GM18520 (cell line): Measurements from ENCODE around the gene MINDY4.

Experiments used
- ATAC-seq: cut with Tn5 transposase; IDR thresholded peaks from one replicate; pipeline ENCODE4 v1.9.1; 2021; ENCODE audit not compliant: unreplicated experiment

The MINDY4 gene

DNA sequence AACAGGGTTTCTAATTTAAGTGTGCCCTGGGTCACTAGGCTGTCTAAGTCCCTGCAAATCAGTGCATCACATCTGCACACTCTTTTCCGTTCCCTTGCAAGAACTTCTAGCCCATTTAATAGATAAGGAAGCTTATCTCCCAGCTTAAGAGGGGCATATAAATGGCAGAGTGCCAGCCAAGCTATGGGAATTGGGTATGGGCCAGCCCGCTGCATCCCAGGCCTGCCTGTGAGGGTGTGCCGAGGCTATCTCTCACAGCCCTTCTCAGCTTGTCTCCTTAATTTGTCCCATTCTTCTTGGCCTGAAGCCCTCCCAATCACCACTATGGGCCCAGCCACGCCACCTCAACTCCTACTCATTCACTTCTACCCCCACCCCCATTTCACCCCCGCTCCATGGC lies 155.1 kb downstream of the MINDY4 start:
- no peak for ATAC-seq

DNA sequence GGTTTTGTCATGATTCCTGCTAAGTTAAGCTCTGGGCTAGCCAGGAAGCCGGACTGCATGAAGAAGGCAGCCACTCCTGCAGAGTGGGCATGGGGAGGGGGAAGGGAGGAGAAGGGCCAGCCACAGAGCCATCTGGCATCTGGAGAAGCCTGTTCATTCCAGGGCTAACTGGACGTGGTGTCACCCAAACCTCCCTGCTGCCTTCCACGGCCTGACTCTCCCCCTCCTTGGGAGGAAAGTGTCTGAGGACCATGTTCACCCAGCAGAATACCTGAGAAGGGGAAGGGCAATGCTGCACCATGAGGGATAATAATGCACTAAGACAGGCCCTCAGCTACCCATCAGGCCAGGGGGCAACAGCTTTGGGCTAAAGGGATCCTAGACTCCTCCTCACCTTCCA lies 155.8 kb downstream of the MINDY4 start:
- ATAC-seq: no peak

DNA sequence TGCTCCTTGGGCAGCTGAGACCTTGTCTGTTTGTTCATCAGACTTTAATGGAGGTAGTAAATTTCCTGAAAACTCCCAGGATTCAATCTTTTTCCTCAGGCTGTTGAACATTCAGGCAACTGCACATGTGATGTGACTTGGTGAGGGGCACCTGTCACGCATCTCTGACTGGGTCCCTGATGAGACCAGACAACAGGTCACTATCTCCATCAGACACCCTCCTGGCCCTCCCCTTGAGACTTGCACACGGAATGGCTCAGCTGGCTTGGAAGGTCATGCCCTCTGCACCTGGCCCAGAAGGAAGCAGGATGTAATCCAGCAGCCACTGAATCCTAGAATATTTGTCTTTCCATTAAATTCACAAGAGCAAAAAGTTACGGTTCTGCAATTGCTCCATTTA lies 156.3 kb downstream of the MINDY4 start:
- no peak for ATAC-seq

DNA sequence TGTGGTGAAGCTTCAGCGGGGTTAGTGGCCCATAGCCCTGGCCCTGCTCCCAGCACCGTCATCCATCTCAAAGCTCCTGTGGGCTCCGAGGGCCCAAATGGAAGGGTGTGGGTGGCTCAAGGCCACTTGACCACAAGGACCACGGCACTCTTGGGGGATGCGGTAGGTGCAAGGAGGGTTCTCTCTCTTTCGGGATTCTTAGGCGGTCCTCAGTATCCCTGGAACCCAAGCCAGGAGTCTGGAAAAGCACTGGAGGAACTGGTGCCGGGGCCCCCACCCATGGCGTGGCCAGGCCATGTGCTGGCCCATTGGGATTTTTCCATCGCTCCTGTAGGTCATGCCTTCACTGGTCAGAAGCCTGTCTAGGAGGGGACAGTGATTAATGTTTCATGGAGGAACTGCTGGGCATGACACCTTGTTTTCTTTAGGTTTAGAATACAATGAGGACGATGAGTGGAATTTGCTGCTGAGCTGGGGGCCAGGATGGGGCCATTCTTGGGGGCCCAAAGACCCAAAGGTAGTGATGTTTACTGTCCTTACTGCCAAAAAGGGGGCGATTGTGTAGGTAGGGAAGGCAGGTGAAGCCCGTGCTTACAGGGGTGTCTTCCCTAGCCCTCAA lies 157.1 kb downstream of the MINDY4 start:
- ATAC-seq: no peak

DNA sequence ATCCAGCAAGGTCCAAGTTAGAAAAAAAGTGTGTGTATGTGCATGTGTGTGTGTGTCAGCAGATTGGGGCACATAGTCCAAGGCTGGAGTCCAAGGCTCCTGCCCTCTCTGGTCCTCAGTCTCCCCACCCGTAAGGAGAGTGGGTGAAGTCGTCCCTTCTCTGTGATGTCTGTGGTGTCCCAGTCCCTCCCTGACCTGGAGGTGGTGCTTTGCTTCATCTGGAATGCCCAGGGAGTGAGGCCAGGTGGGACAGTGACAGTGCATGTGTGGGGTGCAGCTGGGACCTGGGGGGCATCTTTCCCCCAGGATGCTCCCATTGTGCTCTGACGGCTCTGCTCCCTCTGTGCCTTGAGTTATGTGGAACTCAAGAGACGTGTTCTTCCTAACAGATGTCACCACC lies 158.5 kb downstream of the MINDY4 start:
- ATAC-seq: no peak

DNA sequence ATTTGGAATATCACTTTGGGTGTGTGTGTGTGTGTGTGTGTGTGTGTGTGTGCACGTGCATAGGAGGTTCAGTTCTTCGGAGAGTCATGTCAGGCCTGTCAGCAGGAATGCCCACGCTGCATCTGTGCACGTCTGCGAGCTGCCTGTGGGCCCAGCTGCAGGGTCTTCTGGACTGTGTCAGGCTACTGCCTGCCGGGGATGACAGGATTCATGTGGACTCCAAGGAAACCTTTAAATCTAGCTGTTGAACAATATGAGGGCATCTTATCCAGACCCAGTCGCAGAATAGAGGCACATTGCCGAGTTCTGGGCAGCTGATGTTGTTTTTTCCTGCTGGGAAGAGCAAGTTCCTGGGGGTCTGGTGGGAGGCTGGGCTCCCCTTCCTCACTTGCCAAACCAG lies 159.4 kb downstream of the MINDY4 start:
- ATAC-seq: no peak

DNA sequence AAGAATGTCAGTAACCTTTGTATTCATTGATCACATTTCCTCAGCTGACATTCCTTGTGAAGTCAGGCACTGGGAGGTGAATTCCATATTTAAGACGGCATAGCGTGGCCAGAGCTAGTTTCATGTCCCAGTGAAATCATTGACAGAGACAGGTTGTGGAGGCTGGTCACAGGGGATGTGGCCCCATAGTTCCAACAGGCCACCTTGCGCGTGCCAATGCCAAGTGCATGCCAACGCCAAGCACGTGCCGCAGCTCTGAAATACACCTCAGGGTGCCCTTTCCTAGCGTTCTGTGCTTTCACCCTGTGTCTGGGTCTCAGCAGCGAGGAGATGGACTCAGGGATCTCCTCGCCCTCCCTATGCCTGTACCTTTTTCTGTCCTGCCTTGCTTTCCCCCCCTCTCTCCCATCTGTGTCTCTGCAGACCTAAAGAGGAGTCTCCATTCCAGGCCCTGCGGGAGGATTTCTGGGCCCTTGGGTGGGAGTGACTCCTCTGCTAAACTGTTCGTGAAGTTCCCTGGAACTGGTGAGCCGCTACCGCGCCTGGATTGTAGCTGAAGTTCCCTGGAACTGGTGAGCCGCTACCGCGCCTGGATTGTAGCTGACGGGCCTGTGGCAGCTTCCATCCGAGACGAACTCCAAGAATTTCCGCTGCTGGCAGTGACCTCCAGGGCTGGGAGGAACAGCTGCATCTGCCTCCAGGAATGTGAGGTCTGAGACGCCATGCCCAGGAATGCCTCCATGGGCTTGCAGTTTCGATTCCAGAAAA lies 160.1 kb downstream of the MINDY4 start:
- no peak for ATAC-seq

DNA sequence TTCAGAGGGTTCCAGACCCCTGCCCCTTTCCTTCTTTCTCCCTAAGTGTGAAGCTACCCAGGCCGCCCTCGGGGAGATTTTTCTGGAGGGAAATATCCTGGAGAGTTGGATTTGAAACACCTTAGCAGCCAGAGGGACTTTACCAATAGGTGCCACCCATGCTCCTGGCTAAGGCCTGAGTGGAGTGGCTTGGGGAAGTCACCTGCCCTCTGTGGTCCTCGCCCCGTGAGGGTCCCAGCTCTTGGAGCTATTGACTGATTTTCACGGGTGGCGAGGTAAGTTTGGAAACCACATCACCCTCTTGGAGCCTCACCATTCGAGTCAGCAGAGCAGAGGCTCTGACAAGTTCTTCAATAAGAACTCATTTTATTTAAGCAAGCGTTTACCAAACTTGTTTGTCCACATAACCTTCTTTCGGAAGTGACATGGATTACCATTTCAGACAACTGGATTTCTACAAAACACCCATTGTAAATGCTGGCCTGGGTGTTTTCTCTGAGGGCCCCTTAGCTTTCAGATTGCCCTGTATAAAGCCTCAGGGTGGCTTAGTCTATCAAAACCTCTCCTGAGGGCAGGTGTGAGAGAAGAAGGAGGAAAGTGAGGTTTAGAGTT lies 160.8 kb downstream of the MINDY4 start:
- no peak for ATAC-seq

DNA sequence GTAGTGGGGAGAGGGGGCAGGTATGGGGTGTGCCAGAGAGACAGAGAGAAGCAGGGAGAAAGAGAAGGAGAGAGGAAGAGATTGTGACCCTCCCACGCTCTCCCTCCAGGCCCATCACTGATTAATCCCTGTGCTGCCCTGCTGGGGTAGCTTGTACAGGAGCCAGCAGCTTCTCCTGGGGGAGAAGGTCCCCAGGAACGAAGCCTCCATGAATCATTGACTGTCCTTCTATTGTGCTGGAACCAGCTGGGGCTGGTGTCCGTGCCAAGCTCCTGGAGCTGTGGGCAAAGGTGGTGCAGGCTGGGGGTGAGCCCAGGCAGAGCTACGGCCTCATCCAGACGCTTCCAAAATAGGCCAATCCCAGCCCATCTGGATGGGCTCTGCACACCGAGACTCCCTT lies 161.3 kb downstream of the MINDY4 start:
- no peak for ATAC-seq

DNA sequence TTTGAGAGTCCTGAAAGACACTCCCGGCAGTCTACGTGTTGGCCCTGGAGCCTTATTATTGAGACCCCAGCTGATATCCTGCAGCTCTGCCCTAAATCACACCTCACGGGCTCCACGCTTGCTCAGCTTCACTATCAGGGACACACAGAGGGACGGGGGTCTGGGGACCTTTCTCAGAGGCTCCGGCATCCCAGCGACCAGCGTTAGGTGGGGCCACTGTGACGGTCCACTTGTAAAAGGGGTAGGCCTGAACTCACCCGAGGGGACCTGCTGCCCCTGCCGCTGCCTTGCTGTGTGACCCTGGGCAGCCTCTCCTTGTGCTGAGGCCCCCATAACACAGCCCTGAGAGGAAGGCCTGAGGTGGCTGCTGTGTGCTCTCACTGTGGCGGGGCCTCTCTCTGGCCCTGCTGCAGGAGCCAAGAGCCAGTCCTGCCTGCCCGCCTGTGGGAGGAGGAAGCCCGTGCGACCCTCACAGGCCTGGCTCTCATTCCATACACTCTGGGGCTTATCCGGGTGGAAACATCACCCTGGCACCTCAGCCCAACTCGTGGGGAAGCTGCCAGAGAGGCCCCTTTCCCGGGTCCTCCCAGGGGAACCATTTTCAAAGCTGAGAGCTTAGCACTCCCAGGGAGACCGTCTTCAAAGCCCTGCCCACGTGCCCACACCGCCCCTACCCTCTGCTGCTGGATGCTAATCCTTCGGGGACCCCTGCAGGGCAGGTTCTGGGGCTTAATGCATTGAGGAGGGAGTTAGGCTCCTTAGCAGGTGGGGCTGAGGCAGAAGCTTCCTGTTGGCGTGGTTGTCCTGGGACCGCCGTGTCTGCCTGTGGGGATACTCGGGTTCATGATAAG lies 162.1 kb downstream of the MINDY4 start:
- no peak for ATAC-seq

DNA sequence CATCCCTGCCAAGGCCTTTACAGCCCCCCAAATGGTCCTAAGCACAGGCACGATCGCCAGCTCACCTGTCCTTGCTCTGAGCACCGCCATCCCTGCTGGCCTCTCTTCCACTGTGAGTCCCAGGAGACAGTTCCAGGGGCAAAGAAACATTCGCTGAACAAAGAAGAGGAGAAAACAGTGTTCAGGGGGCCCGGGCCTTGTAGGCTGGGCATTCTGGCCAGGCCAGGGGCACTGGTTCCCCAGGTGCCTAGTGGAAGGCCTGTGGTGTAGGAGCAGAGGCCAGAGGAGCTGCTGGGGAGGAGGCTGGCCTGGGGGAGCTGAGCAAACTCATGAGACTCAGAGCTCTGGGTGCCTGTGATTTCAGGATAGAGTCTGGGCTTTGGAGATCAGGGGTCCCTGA lies 163.0 kb downstream of the MINDY4 start:
- no peak for ATAC-seq

DNA sequence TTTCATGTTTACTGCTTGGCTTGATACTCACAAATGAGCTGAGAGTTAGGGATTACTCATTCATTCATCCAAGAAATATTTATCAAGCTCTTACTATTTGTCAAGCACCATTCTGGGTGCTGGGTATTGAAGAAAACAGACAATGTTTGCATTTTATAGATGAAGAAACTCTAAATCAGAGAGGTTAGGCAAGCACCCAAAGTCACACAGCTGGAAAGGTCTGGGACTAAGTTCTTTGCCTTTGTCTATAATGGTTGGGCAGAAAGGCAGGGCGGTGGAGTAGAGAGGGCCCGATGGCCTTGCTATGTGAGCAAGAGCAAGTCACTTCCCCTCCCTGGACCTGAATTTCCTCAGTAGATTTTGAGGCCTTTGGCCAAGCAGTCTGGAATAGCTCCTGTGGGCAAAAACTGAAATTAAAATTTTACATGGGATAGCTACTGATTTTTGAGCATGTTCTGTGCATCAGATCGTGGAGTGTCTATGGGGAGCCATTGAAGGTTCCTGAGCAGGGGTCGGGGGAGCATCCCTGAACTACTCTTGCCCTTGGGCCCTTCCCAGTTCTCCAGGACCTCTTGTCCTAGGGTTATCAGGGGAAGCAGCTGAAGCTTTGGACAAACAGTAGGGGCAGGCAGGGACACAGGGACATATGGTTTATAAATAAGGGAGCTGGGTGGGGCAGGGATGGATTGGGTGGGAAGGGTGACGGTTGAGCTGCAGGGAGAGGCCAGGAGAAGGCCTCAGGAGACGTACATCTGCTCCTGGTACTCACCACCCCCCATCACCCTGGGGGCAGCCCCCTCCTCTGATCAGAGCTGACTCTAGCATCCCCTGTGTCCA lies 163.7 kb downstream of the MINDY4 start:
- no peak for ATAC-seq

DNA sequence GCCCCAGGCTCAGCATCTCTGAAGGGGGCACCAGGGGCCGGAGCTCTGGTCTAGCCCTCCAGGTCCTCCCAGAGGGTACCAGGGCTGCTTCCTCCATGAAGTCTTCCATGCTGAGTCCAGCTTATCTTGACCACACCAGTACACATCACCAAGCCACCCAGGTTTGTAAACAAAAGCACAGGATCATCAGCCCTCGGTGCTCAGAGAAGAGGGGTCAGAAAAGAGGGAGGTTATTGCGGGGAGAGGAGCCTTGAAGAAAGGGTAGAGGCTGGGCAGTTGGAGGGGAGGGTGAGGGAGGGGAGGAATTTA lies 164.3 kb downstream of the MINDY4 start:
- ATAC-seq: no peak

DNA sequence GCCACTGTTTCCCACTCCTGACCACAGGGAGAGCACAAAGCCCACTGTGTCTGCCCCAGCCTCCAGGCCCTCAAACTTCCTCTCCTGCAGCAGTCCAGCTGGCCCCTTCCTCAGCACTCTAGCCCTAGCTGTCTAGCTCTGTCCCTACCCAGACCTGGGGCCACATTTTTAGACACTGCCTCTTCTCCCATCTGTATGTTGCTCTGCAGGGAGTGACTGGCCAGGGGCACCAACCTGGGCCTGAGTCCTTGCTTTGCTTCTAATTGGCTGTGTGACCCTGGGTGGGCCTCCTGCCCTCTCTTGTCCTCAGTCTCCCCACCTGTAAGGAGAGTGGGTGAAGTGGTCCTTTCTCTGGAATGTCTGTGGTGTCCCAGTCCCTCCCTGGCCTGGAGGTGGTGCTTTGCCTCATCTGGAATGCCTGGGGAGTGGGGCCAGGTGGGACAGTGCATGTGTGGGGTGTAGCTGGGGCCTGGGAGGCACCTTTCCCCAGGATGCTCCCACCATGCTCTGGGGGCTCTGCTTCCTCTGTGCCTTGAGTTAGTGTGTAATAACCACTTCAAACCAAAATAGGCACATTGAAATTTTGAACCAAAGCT lies 165.5 kb downstream of the MINDY4 start:
- no peak for ATAC-seq

DNA sequence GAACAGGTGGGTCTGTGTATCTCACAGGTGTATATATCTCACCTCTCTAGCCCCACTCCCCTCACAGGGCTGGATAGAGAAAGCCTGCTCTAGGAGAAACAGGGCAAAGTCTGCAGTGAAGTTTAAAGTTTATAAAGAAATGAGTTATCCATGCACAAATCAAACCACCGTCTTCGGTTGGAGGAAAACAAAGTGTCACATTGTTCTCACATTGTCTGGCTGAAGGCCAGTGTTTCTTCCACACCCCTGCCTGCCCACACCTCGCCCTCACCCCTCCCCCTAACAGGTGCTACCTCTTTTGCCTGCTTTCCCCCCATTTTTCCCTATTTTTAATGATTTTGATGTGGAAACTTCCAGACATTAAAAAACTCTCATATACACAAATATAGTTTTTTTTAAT lies 166.2 kb downstream of the MINDY4 start:
- ATAC-seq: no peak

DNA sequence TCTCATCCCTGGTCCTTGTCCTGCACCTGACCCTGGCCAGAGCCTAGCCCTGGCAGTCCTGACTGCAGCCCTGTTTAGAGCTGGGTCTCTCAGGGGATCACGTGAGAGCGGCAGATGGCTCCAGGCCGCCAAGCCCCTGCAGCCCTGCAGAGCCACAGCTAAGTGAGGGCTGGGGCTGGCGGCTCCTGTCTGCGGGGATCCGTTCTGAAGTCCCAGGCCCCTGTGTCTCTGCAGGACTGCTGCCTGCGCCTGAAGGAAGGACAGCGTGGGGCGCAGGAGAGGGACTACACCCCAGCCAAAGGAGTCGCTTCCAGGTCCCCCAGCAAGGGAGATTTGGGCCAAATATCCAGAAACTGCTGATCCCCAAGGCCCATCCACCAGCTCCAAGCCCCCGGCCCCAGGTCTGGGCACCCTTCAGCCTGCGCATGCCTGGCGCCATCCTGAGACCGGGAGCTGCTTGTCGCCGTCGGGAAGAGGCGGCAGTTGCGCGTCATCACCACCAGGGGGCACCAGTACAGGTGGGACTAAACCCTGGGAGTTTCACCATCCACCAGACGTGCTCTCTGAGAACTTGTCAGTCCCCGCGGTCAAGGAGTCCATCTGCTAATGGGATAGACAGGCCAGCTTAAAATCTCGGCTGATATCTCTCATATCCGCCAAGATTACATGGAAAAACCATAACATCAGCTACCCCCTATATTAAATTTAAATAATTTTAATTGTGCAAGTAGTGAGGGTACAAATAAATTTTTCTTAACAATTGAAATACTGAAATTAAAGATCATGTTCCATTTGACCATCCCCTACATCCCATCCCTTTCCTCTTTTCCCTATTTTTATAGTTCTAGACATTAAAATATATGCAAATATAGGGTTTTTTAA lies 167.5 kb downstream of the MINDY4 start:
- peak; percentile 56 for ATAC-seq

DNA sequence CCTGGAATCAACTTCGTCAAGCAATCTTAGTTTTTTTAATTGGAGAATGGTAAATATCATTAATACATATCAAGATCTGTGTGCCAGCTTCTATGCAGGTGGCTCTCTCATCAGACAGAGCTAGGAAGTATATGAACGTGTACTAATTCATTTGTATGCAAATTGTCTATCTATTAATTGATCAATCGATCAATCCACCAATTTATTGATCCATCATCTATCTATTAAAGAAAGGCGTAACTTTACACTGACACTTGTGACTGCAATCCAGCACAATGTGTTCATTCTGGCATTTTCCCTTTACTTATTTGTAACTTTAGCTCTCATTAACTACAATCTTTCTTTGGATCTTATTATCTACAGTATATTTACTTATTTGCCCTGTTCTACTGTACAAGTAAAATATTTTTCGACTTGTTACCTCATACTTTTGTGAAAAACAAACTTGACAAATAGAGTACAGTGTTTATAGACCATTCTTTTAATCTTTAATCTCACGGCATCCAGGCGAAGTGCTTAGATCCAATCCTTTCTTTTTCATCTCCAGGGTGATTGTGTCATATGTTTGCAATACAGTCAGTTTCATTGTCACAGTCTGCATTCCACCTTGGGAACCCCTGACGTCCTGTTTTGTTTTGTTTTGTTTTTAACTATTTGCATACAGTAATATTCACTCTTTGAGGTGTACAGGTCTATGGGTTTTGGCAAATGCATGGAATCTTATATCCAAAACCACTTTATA lies 170.5 kb downstream of the MINDY4 start:
- ATAC-seq: no peak
